Measurements from ENCODE around the gene ZNF587. TPM values are rescaled to one million over a fixed set of nuclear protein-coding genes. Genes with fewer than 3 reads are reported as not detected.
"Not testable (repeated sequence)": the region's sequence is repeated elsewhere in the genome, so short reads cannot be mapped to it uniquely, and the experiment has no call there.

Gene ZNF587
- total RNA-seq, 1 donor, result 29.8 TPM

GRCh38 chr19:57867868-57868492, 18.3 kb downstream of the ZNF587 start:
- TF ChIP-seq CTCF (IDR thresholded peaks at IDR 0.05; ENCODE audit: insufficient read depth, low read depth, low read length), result no peak
- H3K4me3 ChIP-seq (ENCODE audit: low read depth, low read length), result no peak overlapping the region
- DNase-seq (ENCODE audit: low read depth), result no peak

- not testable (repeated sequence) for DNase-seq (ENCODE audit: low read depth); H3K4me3 ChIP-seq (ENCODE audit: low read depth, low read length)
These were observed 20.0 kb downstream of the ZNF587 start for GRCh38 chr19:57869655-57870054.

GRCh38 chr19:57870225-57870624, 20.6 kb downstream of the ZNF587 start:
- no peak for DNase-seq (ENCODE audit: low read depth)
- TF ChIP-seq CTCF (IDR thresholded peaks at IDR 0.05; ENCODE audit: insufficient read depth, low read depth, low read length), result no peak
- no peak overlapping the region for H3K4me3 ChIP-seq (ENCODE audit: low read depth, low read length)

GRCh38 chr19:57872450-57872849, 22.8 kb downstream of the ZNF587 start:
- no peak overlapping the region for H3K4me3 ChIP-seq (ENCODE audit: low read depth, low read length)
- DNase-seq (ENCODE audit: low read depth), result no peak
- no peak for TF ChIP-seq CTCF (IDR thresholded peaks at IDR 0.05; ENCODE audit: insufficient read depth, low read depth, low read length)

GRCh38 chr19:57873883-57874799, 24.5 kb downstream of the ZNF587 start:
- DNase-seq (ENCODE audit: low read depth); H3K4me3 ChIP-seq (ENCODE audit: low read depth, low read length): not testable (repeated sequence)

GRCh38 chr19:57886046-57886445, 36.4 kb downstream of the ZNF587 start:
- no peak for TF ChIP-seq CTCF (IDR thresholded peaks at IDR 0.05; ENCODE audit: insufficient read depth, low read depth, low read length)
- DNase-seq (ENCODE audit: low read depth), result no peak

GRCh38 chr19:57887195-57887941, 37.7 kb downstream of the ZNF587 start:
- peak; percentile 76 for DNase-seq (ENCODE audit: low read depth)
- TF ChIP-seq CTCF (IDR thresholded peaks at IDR 0.05; ENCODE audit: insufficient read depth, low read depth, low read length), result no peak
- H3K4me3 ChIP-seq (ENCODE audit: low read depth, low read length), result no peak overlapping the region

More at GRCh38 chr19:57886046-57886445, 36.4 kb downstream of the ZNF587 start:
- no peak overlapping the region for H3K4me3 ChIP-seq (ENCODE audit: low read depth, low read length)
